Stimulated activated CD4-positive, alpha-beta T cell treated with anti-CD3 and anti-CD28 coated beads, Interleukin-4, amount 100 ng/mL, for 1 hour (primary cell): ENCODE measurements around the gene MAP7.
"Not testable (repeated sequence)": the region's sequence is repeated elsewhere in the genome, so short reads cannot be mapped to it uniquely, and the experiment has no call there.

Source experiments
- DNase-seq: peaks from one replicate; pipeline ENCODE4 v3.0.0-alpha.2; 2020

Gene MAP7

GRCh38 chr6:136330634-136331033 is 219.6 kb downstream of the MAP7 start:
- no peak for DNase-seq

GRCh38 chr6:136326038-136326553 is 224.1 kb downstream of the MAP7 start:
- no peak for DNase-seq

- no peak for DNase-seq
Measured at GRCh38 chr6:136324686-136325380, 225.4 kb downstream of the MAP7 start.

GRCh38 chr6:136323431-136324112 is 226.7 kb downstream of the MAP7 start:
- DNase-seq, result no peak

GRCh38 chr6:136319732-136320131 is 230.5 kb downstream of the MAP7 start:
- no peak for DNase-seq

GRCh38 chr6:136318676-136319075 is 231.5 kb downstream of the MAP7 start:
- DNase-seq, result no peak

GRCh38 chr6:136317971-136318370 is 232.3 kb downstream of the MAP7 start:
- DNase-seq, result no peak

GRCh38 chr6:136317021-136317694 is 233.1 kb downstream of the MAP7 start:
- DNase-seq, result peak; percentile 37

GRCh38 chr6:136315594-136315993 is 234.6 kb downstream of the MAP7 start:
- DNase-seq, result no peak

- DNase-seq, result no peak
Measured at GRCh38 chr6:136312975-136313374, 237.2 kb downstream of the MAP7 start.

- no peak for DNase-seq
Measured at GRCh38 chr6:136309729-136310311, 240.4 kb downstream of the MAP7 start.

GRCh38 chr6:136309171-136309570 is 241.1 kb downstream of the MAP7 start:
- no peak for DNase-seq

- not testable (repeated sequence) for DNase-seq
Measured at GRCh38 chr6:136308469-136308868, 241.8 kb downstream of the MAP7 start.

GRCh38 chr6:136307351-136307750 is 242.9 kb downstream of the MAP7 start:
- no peak for DNase-seq

- DNase-seq, result no peak
Measured at GRCh38 chr6:136306466-136306865, 243.8 kb downstream of the MAP7 start.

- no peak for DNase-seq
Measured at GRCh38 chr6:136304410-136304809, 245.8 kb downstream of the MAP7 start.

- DNase-seq, result no peak
Measured at GRCh38 chr6:136303516-136303915, 246.7 kb downstream of the MAP7 start.

- no peak for DNase-seq
Measured at GRCh38 chr6:136294621-136295020, 255.6 kb downstream of the MAP7 start.
